SK-N-SH treated with all-trans-retinoic acid at 6 μM for 48 hours (cell line): ENCODE results near the gene SYNPO2.

Experiments
- ARNTL ChIP-seq: fragments of 450-650 bp; formaldehyde crosslinking; IDR thresholded peaks from 2 replicates; pipeline ENCODE4 v1.5.0; 2020; ENCODE audit warnings: low read depth, mild to moderate bottlenecking, moderate library complexity, borderline replicate concordance
- ISL1 ChIP-seq: fragments of 250-450 bp; sonication (Bioruptor Pico); IDR thresholded peaks from 2 replicates; pipeline ENCODE4 v2.1.2; 2022; ENCODE audit warnings: mild to moderate bottlenecking, moderate library complexity
- PATZ1 ChIP-seq: fragments of 250-450 bp; sonication (Bioruptor Pico); IDR thresholded peaks from 2 replicates; pipeline ENCODE4 v1.8.0; 2020; ENCODE audit warnings: mild to moderate bottlenecking, moderate library complexity, borderline replicate concordance
- ZFP30 ChIP-seq: fragments of 450-650 bp; formaldehyde crosslinking; IDR thresholded peaks from 2 replicates; pipeline ENCODE4 v1.5.0; 2022; ENCODE audit warnings: mild to moderate bottlenecking, moderate library complexity
- ZNF565 ChIP-seq: fragments of 450-650 bp; formaldehyde crosslinking; conservative IDR thresholded peaks from 2 replicates; pipeline ENCODE4 v1.5.0; 2020; ENCODE audit warnings: low read depth, mild to moderate bottlenecking, moderate library complexity
- ZNF8 ChIP-seq: fragments of 450-650 bp; formaldehyde crosslinking; IDR thresholded peaks from 2 replicates; pipeline ENCODE4 v1.5.0; 2020; ENCODE audit warnings: mild to moderate bottlenecking, moderate library complexity
- TF ChIP-seq, protein P1 (sequence below): fragments of 250-450 bp; sonication (Bioruptor Pico); IDR thresholded peaks from 2 replicates; pipeline ENCODE4 v1.5.1; 2020; ENCODE audit warnings: low read depth, mild to moderate bottlenecking, moderate library complexity
- TF ChIP-seq, protein P2 (sequence below): fragments of 250-450 bp; sonication (Bioruptor Pico); IDR thresholded peaks from 2 replicates; pipeline ENCODE4 v1.5.0; 2020; ENCODE audit warnings: mild to moderate bottlenecking, moderate library complexity

DNA sequence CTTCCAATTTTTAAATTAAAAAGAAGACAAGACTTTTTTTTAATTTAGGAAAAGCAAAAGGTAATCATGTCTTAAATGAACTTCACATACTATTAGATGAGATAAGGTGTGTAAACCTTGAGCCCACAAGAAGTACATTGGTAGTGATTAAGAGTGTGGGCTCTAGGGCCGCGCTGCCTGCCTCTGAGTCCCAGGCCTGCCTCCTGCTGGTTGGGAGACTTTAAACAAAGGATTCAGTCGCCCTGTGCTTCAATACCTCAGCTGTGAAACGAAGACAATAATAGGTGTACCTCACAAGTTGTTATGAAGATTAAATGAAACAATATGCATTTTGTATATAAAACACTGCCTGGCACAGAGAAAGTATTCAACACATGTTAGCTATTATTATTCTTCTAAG is 151.1 kb downstream of the SYNPO2 start:
- TF ChIP-seq, protein P1, sequence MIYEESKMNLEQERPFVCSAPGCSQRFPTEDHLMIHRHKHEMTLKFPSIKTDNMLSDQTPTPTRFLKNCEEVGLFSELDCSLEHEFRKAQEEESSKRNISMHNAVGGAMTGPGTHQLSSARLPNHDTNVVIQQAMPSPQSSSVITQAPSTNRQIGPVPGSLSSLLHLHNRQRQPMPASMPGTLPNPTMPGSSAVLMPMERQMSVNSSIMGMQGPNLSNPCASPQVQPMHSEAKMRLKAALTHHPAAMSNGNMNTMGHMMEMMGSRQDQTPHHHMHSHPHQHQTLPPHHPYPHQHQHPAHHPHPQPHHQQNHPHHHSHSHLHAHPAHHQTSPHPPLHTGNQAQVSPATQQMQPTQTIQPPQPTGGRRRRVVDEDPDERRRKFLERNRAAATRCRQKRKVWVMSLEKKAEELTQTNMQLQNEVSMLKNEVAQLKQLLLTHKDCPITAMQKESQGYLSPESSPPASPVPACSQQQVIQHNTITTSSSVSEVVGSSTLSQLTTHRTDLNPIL (CRISPR knock-in tag) = no peak
- TF ChIP-seq ZNF565 (CRISPR knock-in tag) (no peak), ARNTL (CRISPR knock-in tag) (no peak), ZFP30 (CRISPR knock-in tag) (no peak), PATZ1 (no peak), ISL1 (no peak), ZNF8 (CRISPR knock-in tag) (no peak)
- TF ChIP-seq, protein P2, sequence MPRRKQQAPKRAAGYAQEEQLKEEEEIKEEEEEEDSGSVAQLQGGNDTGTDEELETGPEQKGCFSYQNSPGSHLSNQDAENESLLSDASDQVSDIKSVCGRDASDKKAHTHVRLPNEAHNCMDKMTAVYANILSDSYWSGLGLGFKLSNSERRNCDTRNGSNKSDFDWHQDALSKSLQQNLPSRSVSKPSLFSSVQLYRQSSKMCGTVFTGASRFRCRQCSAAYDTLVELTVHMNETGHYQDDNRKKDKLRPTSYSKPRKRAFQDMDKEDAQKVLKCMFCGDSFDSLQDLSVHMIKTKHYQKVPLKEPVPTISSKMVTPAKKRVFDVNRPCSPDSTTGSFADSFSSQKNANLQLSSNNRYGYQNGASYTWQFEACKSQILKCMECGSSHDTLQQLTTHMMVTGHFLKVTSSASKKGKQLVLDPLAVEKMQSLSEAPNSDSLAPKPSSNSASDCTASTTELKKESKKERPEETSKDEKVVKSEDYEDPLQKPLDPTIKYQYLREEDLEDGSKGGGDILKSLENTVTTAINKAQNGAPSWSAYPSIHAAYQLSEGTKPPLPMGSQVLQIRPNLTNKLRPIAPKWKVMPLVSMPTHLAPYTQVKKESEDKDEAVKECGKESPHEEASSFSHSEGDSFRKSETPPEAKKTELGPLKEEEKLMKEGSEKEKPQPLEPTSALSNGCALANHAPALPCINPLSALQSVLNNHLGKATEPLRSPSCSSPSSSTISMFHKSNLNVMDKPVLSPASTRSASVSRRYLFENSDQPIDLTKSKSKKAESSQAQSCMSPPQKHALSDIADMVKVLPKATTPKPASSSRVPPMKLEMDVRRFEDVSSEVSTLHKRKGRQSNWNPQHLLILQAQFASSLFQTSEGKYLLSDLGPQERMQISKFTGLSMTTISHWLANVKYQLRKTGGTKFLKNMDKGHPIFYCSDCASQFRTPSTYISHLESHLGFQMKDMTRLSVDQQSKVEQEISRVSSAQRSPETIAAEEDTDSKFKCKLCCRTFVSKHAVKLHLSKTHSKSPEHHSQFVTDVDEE (CRISPR knock-in tag) = no peak
